Stimulated activated CD8-positive, alpha-beta memory T cell treated with anti-CD3 and anti-CD28 coated beads, Interleukin-4, amount 100 ng/mL, for 4 hours (primary cell): ENCODE measurements around the gene SSX1.
"Not testable (repeated sequence)": the region's sequence is repeated elsewhere in the genome, so short reads cannot be mapped to it uniquely, and the experiment has no call there.

Source experiments
- DNase-seq, 2 donors: peaks; one replicate each; pipeline ENCODE4 v3.0.0-alpha.2; 2020; ENCODE audit warnings: low read depth in 2 of 2, low spot score in 1 of 2

The SSX1 gene, protein sequence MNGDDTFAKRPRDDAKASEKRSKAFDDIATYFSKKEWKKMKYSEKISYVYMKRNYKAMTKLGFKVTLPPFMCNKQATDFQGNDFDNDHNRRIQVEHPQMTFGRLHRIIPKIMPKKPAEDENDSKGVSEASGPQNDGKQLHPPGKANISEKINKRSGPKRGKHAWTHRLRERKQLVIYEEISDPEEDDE

DNA sequence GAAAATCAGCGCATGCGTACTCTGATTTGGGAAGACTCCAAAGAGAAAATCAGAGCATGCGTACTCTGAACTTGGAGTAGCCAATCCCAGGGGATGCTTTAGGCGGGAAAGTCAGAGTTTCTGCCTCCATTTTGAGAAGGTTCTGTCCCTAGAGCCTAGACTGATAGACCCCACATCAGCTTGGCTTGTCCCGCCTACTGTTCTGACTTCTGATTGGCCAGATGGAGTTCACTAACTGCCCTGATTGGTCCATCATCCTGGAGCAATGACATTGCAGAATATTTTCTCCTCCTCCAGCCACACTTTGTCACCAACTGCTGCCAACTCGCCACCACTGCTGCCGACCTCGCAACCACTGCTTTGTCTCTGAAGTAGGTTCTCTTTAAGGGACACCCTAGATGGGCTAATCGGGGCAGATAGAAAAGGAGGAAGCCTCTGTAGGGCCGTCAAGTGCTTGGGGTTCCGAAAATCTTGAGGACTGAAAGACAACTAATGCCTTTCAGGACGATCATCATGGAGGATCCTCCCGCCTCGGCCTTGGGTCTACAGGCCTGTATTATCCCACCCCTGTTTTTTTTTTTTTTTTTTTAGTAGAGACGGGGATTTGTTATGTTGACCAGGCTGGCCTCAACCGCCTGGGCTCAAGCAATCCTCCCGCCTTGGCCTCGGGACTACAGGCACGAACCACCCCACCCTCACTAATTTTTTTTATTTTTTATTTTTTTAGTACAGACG lies at the start of gene SSX1:
SSX1 (plus strand) TSS at position 331 of the 735 bp plus-strand sequence. CDS start 1,850 bp downstream, outside the sequence.
- not testable (repeated sequence) for DNase-seq

- DNase-seq: not testable (repeated sequence)
These were observed 40.9 kb upstream of the SSX1 start for GRCh38 chrX:48214341-48214740.

GRCh38 chrX:48224196-48224595 lies 31.0 kb upstream of the SSX1 start:
- not testable (repeated sequence) for DNase-seq

GRCh38 chrX:48252945-48253344 lies 2.2 kb upstream of the SSX1 start:
- DNase-seq: not testable (repeated sequence)

DNA sequence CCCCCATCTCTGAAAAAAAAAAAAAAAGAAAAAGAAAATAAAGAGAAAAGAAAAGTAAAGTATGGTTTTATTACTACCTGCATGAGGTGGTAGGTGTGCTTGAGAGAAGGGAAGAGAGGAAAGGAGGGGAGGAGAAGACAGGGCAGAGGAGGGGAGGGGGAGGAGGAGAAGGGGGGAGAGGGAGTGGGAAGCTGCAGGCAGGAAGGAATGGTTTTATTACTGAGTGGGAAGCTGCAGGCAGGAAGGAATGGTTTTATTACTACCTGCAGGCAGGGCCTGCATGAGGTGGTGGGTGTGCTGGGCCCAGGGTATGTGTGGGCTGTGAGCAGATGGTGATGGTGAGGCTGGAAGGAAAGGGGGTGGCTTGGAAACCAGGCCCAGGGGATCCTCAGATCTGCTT lies 19.2 kb downstream of the SSX1 start:
- not testable (repeated sequence) for DNase-seq

GRCh38 chrX:48278958-48279357 lies 23.8 kb downstream of the SSX1 start:
- DNase-seq: no peak

- DNase-seq: not testable (repeated sequence)
These were observed 25.5 kb downstream of the SSX1 start for GRCh38 chrX:48280729-48281128.

DNA sequence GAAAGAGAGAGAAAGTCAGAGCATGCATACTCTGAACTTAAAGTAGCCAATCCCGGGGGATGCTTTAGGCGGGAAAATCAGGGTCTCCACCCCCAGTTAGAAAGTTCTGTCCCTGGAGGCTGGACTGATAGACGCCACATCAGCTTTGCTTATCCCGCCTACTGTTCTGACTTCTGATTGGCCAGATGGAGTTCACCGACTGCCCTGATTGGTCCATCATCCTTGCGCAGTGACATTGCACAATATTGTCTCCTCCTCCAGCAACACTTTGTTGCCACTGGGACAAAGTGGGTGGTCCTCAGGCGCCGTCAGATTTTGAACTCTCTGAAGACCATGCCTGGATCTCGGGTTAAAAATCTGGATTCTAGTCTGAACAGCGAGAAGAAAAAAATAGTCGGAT lies 51.0 kb downstream of the SSX1 start:
- no peak for DNase-seq

- DNase-seq: not testable (repeated sequence)
These were observed 58.8 kb downstream of the SSX1 start for GRCh38 chrX:48313996-48314395.
